ENCODE results near the gene UCK2.

Gene UCK2

GRCh38 chr1:165949335-165950130 is 122.1 kb downstream of the UCK2 start:
- H3K4me3 ChIP-seq (replicated peaks; ENCODE audit: insufficient read depth, low read length), result no peak overlapping the region
- no peaks in the 10 kb centered on the region for H3K27me3 ChIP-seq (ENCODE audit: insufficient read depth, poor library complexity, severe bottlenecking)
- no peak for DNase-seq (ENCODE audit: low read depth in 1 of 2, low spot score in 1 of 2)

GRCh38 chr1:165954940-165955339 is 127.5 kb downstream of the UCK2 start:
- TF ChIP-seq SPI1 (IDR thresholded peaks at IDR 0.05; ENCODE audit: borderline replicate concordance, low read depth) (no peak), GABPA (IDR thresholded peaks at IDR 0.05; ENCODE audit: low read depth) (no peak), POLR2AphosphoS5 (IDR thresholded peaks at IDR 0.05; ENCODE audit: low read depth) (no peak), REST (IDR thresholded peaks at IDR 0.05; ENCODE audit: insufficient replicate concordance, low read depth) (no peak)
- TF ChIP-seq, protein P1, sequence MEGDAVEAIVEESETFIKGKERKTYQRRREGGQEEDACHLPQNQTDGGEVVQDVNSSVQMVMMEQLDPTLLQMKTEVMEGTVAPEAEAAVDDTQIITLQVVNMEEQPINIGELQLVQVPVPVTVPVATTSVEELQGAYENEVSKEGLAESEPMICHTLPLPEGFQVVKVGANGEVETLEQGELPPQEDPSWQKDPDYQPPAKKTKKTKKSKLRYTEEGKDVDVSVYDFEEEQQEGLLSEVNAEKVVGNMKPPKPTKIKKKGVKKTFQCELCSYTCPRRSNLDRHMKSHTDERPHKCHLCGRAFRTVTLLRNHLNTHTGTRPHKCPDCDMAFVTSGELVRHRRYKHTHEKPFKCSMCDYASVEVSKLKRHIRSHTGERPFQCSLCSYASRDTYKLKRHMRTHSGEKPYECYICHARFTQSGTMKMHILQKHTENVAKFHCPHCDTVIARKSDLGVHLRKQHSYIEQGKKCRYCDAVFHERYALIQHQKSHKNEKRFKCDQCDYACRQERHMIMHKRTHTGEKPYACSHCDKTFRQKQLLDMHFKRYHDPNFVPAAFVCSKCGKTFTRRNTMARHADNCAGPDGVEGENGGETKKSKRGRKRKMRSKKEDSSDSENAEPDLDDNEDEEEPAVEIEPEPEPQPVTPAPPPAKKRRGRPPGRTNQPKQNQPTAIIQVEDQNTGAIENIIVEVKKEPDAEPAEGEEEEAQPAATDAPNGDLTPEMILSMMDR (IDR thresholded peaks at IDR 0.05; ENCODE audit: insufficient read depth, low read length), result no peak
- DNase-seq (ENCODE audit: low read depth in 1 of 2, low spot score in 1 of 2), result no peak
- Histone ChIP-seq H3K27ac (replicated peaks) (no peak overlapping the region), H3K27me3 (ENCODE audit: insufficient read depth, poor library complexity, severe bottlenecking) (no peaks in the 10 kb centered on the region), H3K4me3 (replicated peaks; ENCODE audit: insufficient read depth, low read length) (no peak overlapping the region)

More at GRCh38 chr1:165949335-165950130, 122.1 kb downstream of the UCK2 start:
- no peak overlapping the region for H3K27ac ChIP-seq (replicated peaks)
- TF ChIP-seq SPI1 (IDR thresholded peaks at IDR 0.05; ENCODE audit: borderline replicate concordance, low read depth) (no peak), GABPA (IDR thresholded peaks at IDR 0.05; ENCODE audit: low read depth) (no peak), POLR2AphosphoS5 (IDR thresholded peaks at IDR 0.05; ENCODE audit: low read depth) (no peak), REST (IDR thresholded peaks at IDR 0.05; ENCODE audit: insufficient replicate concordance, low read depth) (peak; percentile 95)
- TF ChIP-seq, protein P1 (IDR thresholded peaks at IDR 0.05; ENCODE audit: insufficient read depth, low read length), result no peak

DNA sequence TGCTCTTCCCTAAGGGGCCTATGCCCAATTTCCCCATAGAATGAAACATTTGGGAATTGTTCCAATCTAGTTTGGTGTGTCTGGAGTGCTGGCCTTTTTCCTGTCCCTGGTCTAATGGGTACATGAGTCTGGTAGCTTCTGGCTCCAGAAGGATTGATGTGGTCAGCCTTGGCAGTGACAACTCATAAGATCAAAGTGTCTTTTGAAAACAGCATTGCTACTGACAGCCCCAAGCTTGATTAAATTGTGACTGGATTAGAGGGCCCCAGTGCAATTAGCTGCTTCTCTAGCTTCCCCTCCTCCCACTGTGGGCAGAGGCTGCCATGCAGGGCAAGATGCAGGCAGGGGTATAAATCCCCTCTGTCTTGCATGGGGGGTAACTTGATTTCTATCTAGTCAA is 130.9 kb downstream of the UCK2 start:
- no peak overlapping the region for H3K4me3 ChIP-seq (replicated peaks; ENCODE audit: insufficient read depth, low read length)
- TF ChIP-seq GABPA (IDR thresholded peaks at IDR 0.05; ENCODE audit: low read depth) (no peak), POLR2AphosphoS5 (IDR thresholded peaks at IDR 0.05; ENCODE audit: low read depth) (no peak), SPI1 (IDR thresholded peaks at IDR 0.05; ENCODE audit: borderline replicate concordance, low read depth) (no peak), REST (IDR thresholded peaks at IDR 0.05; ENCODE audit: insufficient replicate concordance, low read depth) (no peak)
- TF ChIP-seq, protein P1 (IDR thresholded peaks at IDR 0.05; ENCODE audit: insufficient read depth, low read length), result no peak
- no peak for DNase-seq (ENCODE audit: low read depth in 1 of 2, low spot score in 1 of 2)
- no peak overlapping the region for H3K27ac ChIP-seq (replicated peaks)
- H3K27me3 ChIP-seq (ENCODE audit: insufficient read depth, poor library complexity, severe bottlenecking), result no peaks in the 10 kb centered on the region
